ENCODE measurements around the gene UNC13C.

UNC13C gene

GRCh38 chr15:54579855-54580254, 601.6 kb downstream of the UNC13C start:
- no peaks in the 10 kb centered on the region for H3K9me3 ChIP-seq (ENCODE audit: control insufficient read depth, low read length)
- 82 to 91% methylated on average over 4 of the region's 6 CpGs for WGBS, 2 experiments (ENCODE audit: insufficient coverage in 2 of 2)

DNA sequence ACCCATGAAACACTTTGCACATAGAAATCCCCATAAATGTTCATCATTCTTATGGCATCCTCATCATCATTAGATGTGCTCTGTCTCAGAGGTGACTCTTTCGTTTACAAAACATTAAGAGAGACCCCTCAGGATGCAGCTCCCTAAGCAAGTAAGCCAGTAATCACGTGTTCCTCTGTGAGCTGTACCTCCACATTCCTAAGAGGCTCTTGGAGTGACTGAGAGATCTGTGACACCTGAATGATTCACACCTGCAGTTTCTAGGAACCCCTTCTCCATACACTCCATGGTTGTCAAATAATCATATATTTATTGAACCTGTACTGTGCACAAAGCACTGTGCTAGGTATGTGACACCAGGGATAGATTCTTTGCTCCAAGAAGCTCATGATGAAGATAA, 602.4 kb downstream of the UNC13C start:
- H3K9me3 ChIP-seq (ENCODE audit: control insufficient read depth, low read length) = no peaks in the 10 kb centered on the region
- no peaks in the 10 kb centered on the region for H3K36me3 ChIP-seq (ENCODE audit: control insufficient read depth, insufficient read depth, low read length)
- no peak overlapping the region for H3K27ac ChIP-seq (ENCODE audit: low read depth, low read length, severe bottlenecking)
- H3K4me3 ChIP-seq (ENCODE audit: extremely low read depth, insufficient read depth, low read length, poor library complexity, severe bottlenecking) = no peak overlapping the region
- WGBS, 2 experiments (ENCODE audit: insufficient coverage in 2 of 2) = 89% methylated on average over 2 of the region's 2 CpGs
- H3K4me1 ChIP-seq (ENCODE audit: control insufficient read depth, insufficient read depth, low read length, poor library complexity, severe bottlenecking) = no peaks in the 10 kb centered on the region

More at GRCh38 chr15:54579855-54580254, 601.6 kb downstream of the UNC13C start:
- H3K27ac ChIP-seq (ENCODE audit: low read depth, low read length, severe bottlenecking) = no peak overlapping the region
- no peaks in the 10 kb centered on the region for H3K36me3 ChIP-seq (ENCODE audit: control insufficient read depth, insufficient read depth, low read length)
- no peak overlapping the region for H3K4me3 ChIP-seq (ENCODE audit: extremely low read depth, insufficient read depth, low read length, poor library complexity, severe bottlenecking)
- no peaks in the 10 kb centered on the region for H3K4me1 ChIP-seq (ENCODE audit: control insufficient read depth, insufficient read depth, low read length, poor library complexity, severe bottlenecking)

DNA sequence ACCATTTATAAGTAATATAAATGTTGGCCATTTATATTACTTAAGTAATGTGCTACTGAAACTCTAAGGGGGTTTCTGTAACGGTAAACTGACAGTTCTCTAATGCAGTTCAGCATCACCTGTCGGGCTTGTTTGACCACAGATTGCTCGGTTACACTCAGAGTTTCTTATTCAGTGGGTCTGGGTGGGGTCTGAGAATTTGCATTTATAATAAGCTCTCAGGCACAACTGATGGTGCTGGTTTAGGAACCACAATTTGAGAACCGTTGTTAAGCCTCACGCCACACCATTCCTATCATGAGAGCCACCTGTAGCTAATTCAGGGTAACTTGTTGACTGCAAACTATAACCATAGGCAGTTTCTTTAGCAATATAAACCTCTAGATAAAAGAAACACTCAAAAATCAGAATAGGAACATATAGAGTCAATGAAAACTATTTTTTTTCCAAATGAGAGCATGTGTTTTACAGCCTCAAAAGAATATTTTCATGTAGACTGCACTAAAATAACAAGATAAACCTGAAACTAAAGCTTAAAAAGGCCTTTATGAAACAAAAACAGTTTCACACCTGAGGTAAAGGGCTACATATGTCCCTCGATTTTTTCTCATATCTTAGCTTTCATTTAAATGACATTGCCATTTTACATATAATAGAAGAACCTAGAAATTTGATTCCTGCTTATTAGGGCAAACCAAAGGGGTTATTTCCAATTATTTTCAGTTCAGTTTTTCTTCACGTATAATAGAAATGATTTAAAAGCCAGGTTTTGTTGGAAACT, 604.8 kb downstream of the UNC13C start:
- H3K9me3 ChIP-seq (ENCODE audit: control insufficient read depth, low read length) = no peaks in the 10 kb centered on the region
- WGBS, 2 experiments (ENCODE audit: insufficient coverage in 2 of 2) = 85 to 94% methylated on average over 5 to 6 of the region's 7 CpGs
- no peak overlapping the region for H3K4me3 ChIP-seq (ENCODE audit: extremely low read depth, insufficient read depth, low read length, poor library complexity, severe bottlenecking)
- no peaks in the 10 kb centered on the region for H3K4me1 ChIP-seq (ENCODE audit: control insufficient read depth, insufficient read depth, low read length, poor library complexity, severe bottlenecking)
- no peak overlapping the region for H3K27ac ChIP-seq (ENCODE audit: low read depth, low read length, severe bottlenecking)
- no peaks in the 10 kb centered on the region for H3K36me3 ChIP-seq (ENCODE audit: control insufficient read depth, insufficient read depth, low read length)

DNA sequence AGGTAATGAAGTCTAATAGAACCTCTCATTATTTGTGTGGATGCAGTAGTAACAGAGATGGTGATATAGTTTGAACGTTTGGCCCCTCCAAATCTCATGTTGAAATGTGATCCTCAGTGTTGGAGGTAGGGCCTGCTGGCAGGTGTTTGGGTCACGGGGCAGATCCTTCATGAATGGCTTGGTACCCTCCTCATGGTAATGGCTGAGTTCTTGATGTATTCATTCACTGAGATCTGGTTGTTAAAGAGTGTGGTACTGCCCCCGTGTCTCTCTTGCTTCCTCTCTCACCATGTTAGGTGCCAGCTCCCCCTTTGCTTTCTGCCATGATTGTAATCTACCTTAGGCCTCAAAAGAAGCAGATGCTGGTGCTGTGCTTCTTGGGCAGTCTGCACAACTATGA, 606.8 kb downstream of the UNC13C start:
- 60 to 71% methylated on average over 1 of the region's 3 CpGs for WGBS, 2 experiments (ENCODE audit: insufficient coverage in 2 of 2)
- no peaks in the 10 kb centered on the region for H3K9me3 ChIP-seq (ENCODE audit: control insufficient read depth, low read length)
- no peaks in the 10 kb centered on the region for H3K4me1 ChIP-seq (ENCODE audit: control insufficient read depth, insufficient read depth, low read length, poor library complexity, severe bottlenecking)
- no peak overlapping the region for H3K4me3 ChIP-seq (ENCODE audit: extremely low read depth, insufficient read depth, low read length, poor library complexity, severe bottlenecking)
- H3K27ac ChIP-seq (ENCODE audit: low read depth, low read length, severe bottlenecking) = no peak overlapping the region
- no peaks in the 10 kb centered on the region for H3K36me3 ChIP-seq (ENCODE audit: control insufficient read depth, insufficient read depth, low read length)

DNA sequence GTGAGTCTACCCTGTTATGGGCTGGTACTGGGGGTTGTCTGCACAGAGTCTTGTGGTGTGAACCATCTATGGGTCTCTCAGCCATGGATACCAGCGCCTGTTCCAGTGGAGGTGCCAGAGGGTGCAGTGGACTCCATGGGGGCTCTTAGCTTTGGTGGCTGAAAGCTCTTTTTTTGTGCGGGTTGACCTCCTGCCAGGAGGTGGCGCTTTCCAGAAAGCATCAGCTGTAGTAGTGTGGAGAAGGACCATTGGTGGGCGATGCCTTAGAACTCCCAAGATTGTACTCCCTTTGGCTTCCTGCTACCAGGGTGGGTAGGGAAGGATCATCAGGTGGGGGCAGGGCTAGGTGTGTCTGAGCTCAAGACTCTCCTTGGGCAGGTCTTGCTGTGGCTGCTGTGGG, 615.9 kb downstream of the UNC13C start:
- WGBS, 2 experiments (ENCODE audit: insufficient coverage in 2 of 2) = 95 to 98% methylated on average over 3 to 4 of the region's 4 CpGs
- H3K36me3 ChIP-seq (ENCODE audit: control insufficient read depth, insufficient read depth, low read length) = no peaks in the 10 kb centered on the region
- H3K4me1 ChIP-seq (ENCODE audit: control insufficient read depth, insufficient read depth, low read length, poor library complexity, severe bottlenecking) = no peaks in the 10 kb centered on the region
- H3K27ac ChIP-seq (ENCODE audit: low read depth, low read length, severe bottlenecking) = no peak overlapping the region
- no peak overlapping the region for H3K4me3 ChIP-seq (ENCODE audit: extremely low read depth, insufficient read depth, low read length, poor library complexity, severe bottlenecking)
- no peaks in the 10 kb centered on the region for H3K9me3 ChIP-seq (ENCODE audit: control insufficient read depth, low read length)

DNA sequence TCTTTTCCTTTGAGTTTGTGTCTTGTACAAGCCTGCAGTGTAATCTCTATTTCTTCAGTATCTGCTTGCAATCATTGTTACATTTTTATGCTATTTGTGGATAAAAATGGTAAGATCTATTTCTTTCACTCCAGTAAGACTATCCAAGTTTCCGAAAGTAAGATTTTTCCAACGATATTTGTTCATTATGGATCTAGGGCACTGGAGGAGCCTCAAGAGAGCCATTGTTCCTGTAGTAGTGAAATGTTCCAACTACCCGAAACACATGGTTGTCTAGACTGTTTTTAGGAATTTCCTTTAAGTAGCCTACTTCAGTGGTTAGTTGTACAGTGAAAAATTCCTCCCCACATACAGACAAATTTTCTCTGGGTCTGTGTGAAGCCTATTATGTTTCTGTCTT, 621.1 kb downstream of the UNC13C start:
- Histone ChIP-seq H3K27ac (ENCODE audit: low read depth, low read length, severe bottlenecking) (no peak overlapping the region), H3K4me1 (ENCODE audit: control insufficient read depth, insufficient read depth, low read length, poor library complexity, severe bottlenecking) (no peaks in the 10 kb centered on the region), H3K36me3 (ENCODE audit: control insufficient read depth, insufficient read depth, low read length) (no peaks in the 10 kb centered on the region), H3K9me3 (ENCODE audit: control insufficient read depth, low read length) (no peaks in the 10 kb centered on the region), H3K4me3 (ENCODE audit: extremely low read depth, insufficient read depth, low read length, poor library complexity, severe bottlenecking) (no peak overlapping the region)
- WGBS, 2 experiments (ENCODE audit: insufficient coverage in 2 of 2) = 88 to 100% methylated on average over 1 to 2 of the region's 3 CpGs

DNA sequence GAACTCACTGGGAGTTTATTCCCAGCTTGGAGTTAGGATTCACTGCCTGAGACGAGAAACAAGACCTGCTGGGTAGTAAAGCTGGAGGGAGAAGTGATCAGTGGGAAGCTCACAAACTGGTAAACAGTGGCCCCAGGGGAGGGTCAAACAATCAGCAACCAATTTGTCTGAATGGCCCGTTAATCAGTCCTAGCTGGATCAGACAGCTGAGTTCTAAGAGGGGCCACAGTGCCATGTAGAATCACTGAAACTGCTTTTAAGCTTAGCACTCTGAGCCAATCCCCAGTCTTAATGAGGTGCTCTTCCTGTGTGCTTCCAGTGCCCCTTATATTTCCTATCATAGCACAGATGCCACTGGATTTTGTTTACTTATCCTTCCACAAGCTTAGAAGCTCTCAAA, 626.8 kb downstream of the UNC13C start:
- Histone ChIP-seq H3K27ac (ENCODE audit: low read depth, low read length, severe bottlenecking) (no peak overlapping the region), H3K9me3 (ENCODE audit: control insufficient read depth, low read length) (no peaks in the 10 kb centered on the region), H3K4me3 (ENCODE audit: extremely low read depth, insufficient read depth, low read length, poor library complexity, severe bottlenecking) (no peak overlapping the region), H3K36me3 (ENCODE audit: control insufficient read depth, insufficient read depth, low read length) (no peaks in the 10 kb centered on the region), H3K4me1 (ENCODE audit: control insufficient read depth, insufficient read depth, low read length, poor library complexity, severe bottlenecking) (no peaks in the 10 kb centered on the region)
- WGBS, 2 experiments (ENCODE audit: insufficient coverage in 2 of 2) = 16% methylated on average over 2 of the region's 2 CpGs

DNA sequence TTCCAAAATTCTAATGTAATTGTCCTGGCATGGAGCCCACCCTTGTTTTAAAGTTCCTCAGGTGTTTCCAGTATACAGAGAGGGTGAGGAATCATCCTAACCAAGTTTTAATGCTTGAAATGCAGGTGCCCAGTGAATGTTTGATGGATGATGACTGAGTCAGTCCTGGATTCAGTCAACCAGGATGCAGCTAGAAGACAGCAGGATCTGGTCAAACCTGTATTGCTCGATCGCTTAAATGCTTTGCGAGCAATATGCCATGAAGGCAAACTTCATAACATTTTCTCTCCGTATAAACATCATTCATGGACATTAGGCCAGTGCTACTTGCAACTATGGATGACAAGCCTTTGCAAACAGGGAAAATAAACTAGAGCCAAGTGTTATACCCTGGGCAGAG, 627.3 kb downstream of the UNC13C start:
- no peaks in the 10 kb centered on the region for H3K36me3 ChIP-seq (ENCODE audit: control insufficient read depth, insufficient read depth, low read length)
- H3K27ac ChIP-seq (ENCODE audit: low read depth, low read length, severe bottlenecking) = no peak overlapping the region
- H3K9me3 ChIP-seq (ENCODE audit: control insufficient read depth, low read length) = no peaks in the 10 kb centered on the region
- 93 to 94% methylated on average over 4 of the region's 4 CpGs for WGBS, 2 experiments (ENCODE audit: insufficient coverage in 2 of 2)
- no peak overlapping the region for H3K4me3 ChIP-seq (ENCODE audit: extremely low read depth, insufficient read depth, low read length, poor library complexity, severe bottlenecking)
- no peaks in the 10 kb centered on the region for H3K4me1 ChIP-seq (ENCODE audit: control insufficient read depth, insufficient read depth, low read length, poor library complexity, severe bottlenecking)

- Histone ChIP-seq H3K36me3 (ENCODE audit: control insufficient read depth, insufficient read depth, low read length) (no peaks in the 10 kb centered on the region), H3K4me1 (ENCODE audit: control insufficient read depth, insufficient read depth, low read length, poor library complexity, severe bottlenecking) (no peaks in the 10 kb centered on the region), H3K9me3 (ENCODE audit: control insufficient read depth, low read length) (no peaks in the 10 kb centered on the region), H3K27ac (ENCODE audit: low read depth, low read length, severe bottlenecking) (no peak overlapping the region), H3K4me3 (ENCODE audit: extremely low read depth, insufficient read depth, low read length, poor library complexity, severe bottlenecking) (no peak overlapping the region)
- WGBS, 2 experiments (ENCODE audit: insufficient coverage in 2 of 2) = no CpG with 5 or more reads among the region's 1 CpG
Observed at GRCh38 chr15:54608876-54609835, 630.9 kb downstream of the UNC13C start.

DNA sequence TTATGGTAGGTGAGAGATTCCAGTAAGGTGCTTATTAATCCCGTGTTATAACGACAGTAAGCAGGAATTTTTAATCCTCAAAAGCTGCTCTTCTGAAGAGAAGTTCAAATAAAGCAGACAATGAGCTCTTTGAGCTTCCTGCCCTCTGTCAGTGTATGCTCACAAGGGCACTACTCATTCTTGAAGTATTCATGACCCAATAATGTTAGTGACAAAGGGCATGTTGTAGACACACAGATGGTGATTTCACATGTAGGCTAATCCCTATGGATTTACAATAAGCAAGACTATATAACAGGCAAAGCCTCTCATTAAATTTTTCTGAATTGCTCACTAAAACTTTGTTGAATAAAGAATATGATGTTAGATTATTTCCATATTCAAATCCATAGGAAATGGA, 639.9 kb downstream of the UNC13C start:
- 79% methylated on average over 2 of the region's 2 CpGs; no CpG with 5 or more reads in 1 of the 2 experiments for WGBS, 2 experiments (ENCODE audit: insufficient coverage in 2 of 2)
- Histone ChIP-seq H3K27ac (ENCODE audit: low read depth, low read length, severe bottlenecking) (no peak overlapping the region), H3K9me3 (ENCODE audit: control insufficient read depth, low read length) (no peaks in the 10 kb centered on the region), H3K36me3 (ENCODE audit: control insufficient read depth, insufficient read depth, low read length) (no peaks in the 10 kb centered on the region), H3K4me3 (ENCODE audit: extremely low read depth, insufficient read depth, low read length, poor library complexity, severe bottlenecking) (no peak overlapping the region), H3K4me1 (ENCODE audit: control insufficient read depth, insufficient read depth, low read length, poor library complexity, severe bottlenecking) (no peaks in the 10 kb centered on the region)
